ENCODE results near the gene FLYWCH2. TPM values are rescaled to one million over a fixed set of nuclear protein-coding genes. Genes with fewer than 3 reads are reported as not detected.

FLYWCH2 gene
- total and polyA plus RNA-seq, 2 of the 8 experiments (the other 6 are each of a cell fraction or from before 2014, with no cell fraction given), result 16.4 to 30.7 TPM

DNA sequence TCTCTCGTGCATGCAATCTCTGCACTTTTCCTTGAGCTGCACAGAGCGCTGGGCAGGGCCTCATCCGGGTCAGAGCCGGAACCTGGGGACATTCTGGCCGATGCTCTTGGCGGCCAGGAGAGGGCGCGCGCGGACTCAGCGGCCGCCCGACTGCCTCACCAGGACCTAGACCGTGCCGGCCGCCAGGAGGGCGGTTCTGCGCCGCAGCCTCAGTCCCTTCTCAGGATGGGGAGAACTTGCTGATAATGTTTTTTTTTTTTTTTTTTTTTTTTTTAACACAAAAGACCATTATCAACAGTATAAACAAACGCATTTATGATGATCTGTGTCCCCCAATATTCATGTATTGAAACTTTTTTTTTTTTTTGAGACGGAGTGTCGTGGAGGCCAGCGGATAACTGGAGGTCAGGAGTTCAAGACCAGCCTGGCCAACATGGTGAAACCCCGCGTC is 8.1 kb upstream of the FLYWCH2 start:
- Histone ChIP-seq H2AFZ (ENCODE audit: low read length) (0 out of 2 replicates have a peak overlapping the region, but pooled peaks have one; percentile 72), H3K4me1 (replicated peaks in 1 of 4; ENCODE audit: control insufficient read depth in 3 of 4, insufficient read depth in 4 of 4, low read length in 3 of 4) (no peaks in the 10 kb centered on the region; a peak in 1 of 7 replicates), H2BK120ac (replicated peaks; ENCODE audit: low read depth, low read length) (no peak overlapping the region), H3K4ac (replicated peaks; ENCODE audit: insufficient read length, low read depth, low read length) (no peak overlapping the region), H3K27me3 (replicated peaks in 1 of 4; ENCODE audit: control insufficient read depth in 3 of 4, extremely low read depth in 1 of 4, insufficient read depth in 3 of 4, low read length in 3 of 4) (peaks cover 0 to 3% (median 2%) of the 10 kb centered on the region in 4 experiments; a peak in 4 of 7 replicates), H2BK20ac (ENCODE audit: low read length) (no peak overlapping the region), H3K4me2 (ENCODE audit: insufficient read depth in 1 of 2, low read depth in 2 of 2, low read length in 2 of 2) (no peak overlapping the region), H2BK5ac (ENCODE audit: low read depth, low read length) (no peak overlapping the region), H3K56ac (replicated peaks; ENCODE audit: insufficient read length, low read depth, low read length) (no peak overlapping the region), H3K79me1 (ENCODE audit: low read depth, low read length) (no peaks in the 10 kb centered on the region), H3K36me3 (ENCODE audit: control insufficient read depth in 2 of 4, insufficient read depth in 4 of 4, low read length in 3 of 4) (no peaks in the 10 kb centered on the region), H3K79me2 (ENCODE audit: control insufficient read depth in 1 of 2, insufficient read depth in 2 of 2, low read length in 2 of 2) (no peaks in the 10 kb centered on the region), H3K18ac (ENCODE audit: extremely low read depth, low read length) (no peak overlapping the region), H4K91ac (replicated peaks; ENCODE audit: insufficient read length, low read length) (no peak overlapping the region), H3K9me3 (ENCODE audit: insufficient read depth in 2 of 2, low read depth in 1 of 2, low read length in 1 of 2) (no peaks in the 10 kb centered on the region), H2BK12ac (ENCODE audit: low read depth, low read length) (no peak overlapping the region), H3K27ac (ENCODE audit: low read depth, low read length) (no peak overlapping the region), H3K23me2 (ENCODE audit: low read depth, low read length) (no peaks in the 10 kb centered on the region; the same call in 1 of the 2 replicates), H3K14ac (ENCODE audit: insufficient read length) (no peak overlapping the region), H2BK15ac (ENCODE audit: low read length) (no peak overlapping the region), H3K4me3 (ENCODE audit: extremely low read depth in 1 of 4, insufficient read depth in 2 of 4, low read depth in 3 of 4, low read length in 4 of 4) (no peak overlapping the region), H4K20me1 (replicated peaks in 1 of 2; ENCODE audit: control insufficient read depth in 1 of 2, insufficient read depth in 2 of 2, low read length in 2 of 2) (no peaks in the 10 kb centered on the region), H3K23ac (ENCODE audit: insufficient read length) (no peak overlapping the region), H4K8ac (ENCODE audit: extremely low read depth, insufficient read depth, low read length) (no peak overlapping the region), H4K5ac (ENCODE audit: insufficient read length, low read depth, low read length) (no peak overlapping the region), H3K9ac (replicated peaks in 1 of 4; ENCODE audit: extremely low read depth in 1 of 4, low read depth in 3 of 4, low read length in 3 of 4) (no peak overlapping the region), H2AK5ac (ENCODE audit: low read depth, low read length) (no peak overlapping the region)
- FAIRE-seq, result no peak
- POLR2A ChIA-PET (ENCODE audit: partially characterized antibody), result interaction anchor here (1.0 kb wide), 1 partner anchor 8 kb away, joined by 3 read pairs; no protein-coding TSS in a partner anchor
- WGBS, 2 experiments (ENCODE audit: extremely low coverage in 1 of 2, insufficient coverage in 1 of 2, insufficient read length in 1 of 2, insufficient replicate concordance in 2 of 2, low coverage in 1 of 2, low lambda C conversion rate in 2 of 2, missing lambda C conversion rate in 1 of 2), result 10% methylated on average over 23 of the region's 25 CpGs; no CpG with 5 or more reads in 1 of the 2 experiments
- CTCF ChIA-PET (ENCODE audit: partially characterized antibody), result interaction anchor here (0.6 to 6.7 kb wide), 10 partner anchors 8 to 52 kb away, joined by 3 to 30 read pairs (median 3); partner anchors contain the start of gene FLYWCH2
- DNase-seq (ENCODE audit: low read depth in 1 of 2, low spot score in 2 of 2), result peak in 1 of 2 experiments; percentile 76
- no peak for TF ChIP-seq GABPA (IDR thresholded peaks at IDR 0.05; ENCODE audit: borderline replicate concordance, insufficient read depth, low read length)
- no peak for TF ChIP-seq SAP30 (IDR thresholded peaks at IDR 0.05; ENCODE audit: insufficient read depth, insufficient replicate concordance, low read length)
- TF ChIP-seq, protein P1, sequence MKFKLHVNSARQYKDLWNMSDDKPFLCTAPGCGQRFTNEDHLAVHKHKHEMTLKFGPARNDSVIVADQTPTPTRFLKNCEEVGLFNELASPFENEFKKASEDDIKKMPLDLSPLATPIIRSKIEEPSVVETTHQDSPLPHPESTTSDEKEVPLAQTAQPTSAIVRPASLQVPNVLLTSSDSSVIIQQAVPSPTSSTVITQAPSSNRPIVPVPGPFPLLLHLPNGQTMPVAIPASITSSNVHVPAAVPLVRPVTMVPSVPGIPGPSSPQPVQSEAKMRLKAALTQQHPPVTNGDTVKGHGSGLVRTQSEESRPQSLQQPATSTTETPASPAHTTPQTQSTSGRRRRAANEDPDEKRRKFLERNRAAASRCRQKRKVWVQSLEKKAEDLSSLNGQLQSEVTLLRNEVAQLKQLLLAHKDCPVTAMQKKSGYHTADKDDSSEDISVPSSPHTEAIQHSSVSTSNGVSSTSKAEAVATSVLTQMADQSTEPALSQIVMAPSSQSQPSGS (IDR thresholded peaks at IDR 0.05; ENCODE audit: low read length), result no peak
- TF ChIP-seq ASH2L (IDR thresholded peaks at IDR 0.05; ENCODE audit: low read length), result no peak
- no peak for TF ChIP-seq POU5F1 (IDR thresholded peaks at IDR 0.05; ENCODE audit: low read depth, low read length)
- peak; percentile 28; the same call in 1 of the 2 replicates for TF ChIP-seq CREB1 (IDR thresholded peaks at IDR 0.05)
- TF ChIP-seq SIN3A (conservative IDR thresholded peaks at IDR 0.05 in 1 of 2, IDR thresholded peaks at IDR 0.05 in 1 of 2; ENCODE audit: low read depth in 1 of 2, low read length in 2 of 2), result no peak
- TF ChIP-seq RAD21 (IDR thresholded peaks at IDR 0.05 in 1 of 2, conservative IDR thresholded peaks at IDR 0.05 in 1 of 2; ENCODE audit: low read depth in 2 of 2, low read length in 2 of 2), result peak; percentile 62 to 75
